Endothelial cell of umbilical vein (primary cell): ENCODE measurements around the gene RAD51B. TPM values are rescaled to one million over a fixed set of nuclear protein-coding genes. Genes with fewer than 3 reads are reported as not detected.

Experiments
- BruUV-seq: library from RNA; stranded (reverse); fragments of 400-500 nt; replicated peaks from 2 replicates; lab custom pipeline; 2021; lab: Mats Ljungman, UMichigan
- CTCF ChIA-PET: fragments of 300-600, 350-600 bp; sonication (Branson Sonifier 250); formaldehyde crosslinking; loops from one replicate; lab custom pipeline; 2021; ENCODE audit warnings: antibody characterized with exemption, inconsistent platforms; lab: Charles Lee
- POLR2A ChIA-PET: fragments of 300-600, 350-600 bp; sonication (Branson Sonifier 250); formaldehyde crosslinking; loops from one replicate; lab custom pipeline; 2021; ENCODE audit warnings: antibody characterized with exemption, inconsistent platforms; lab: Charles Lee
- DNase-seq: peaks from one replicate; pipeline ENCODE4 v3.0.0-alpha.2; 2011; ENCODE audit warnings: low read depth, low spot score
- FAIRE-seq: peaks from 2 replicates; lab custom pipeline; 2011; peaks lifted over from hg19 to GRCh38; lab: Jason Lieb, UNC
- H2AFZ ChIP-seq: 2 replicates; pipeline ENCODE4 v1.6.0; 2012; ENCODE audit warnings: low read depth, low read length, control low read depth, inconsistent platforms
- H3K27ac ChIP-seq: 2 replicates; pipeline ENCODE4 v1.5.1; 2011; ENCODE audit warnings: low read depth, mild to moderate bottlenecking, control low read depth, low read length, moderate library complexity; ENCODE audit not compliant: insufficient read depth
- H3K27me3 ChIP-seq, 2 experiments: 2 replicates each; pipeline versions ENCODE4 v1.6.0 to v1.6.1; 2011; ENCODE audit warnings: low read length in 2 of 2, mixed read lengths in 1 of 2; ENCODE audit not compliant: control insufficient read depth in 2 of 2, insufficient read depth in 2 of 2
- H3K36me3 ChIP-seq, 2 experiments: 2 replicates in 1 of 2; 3 replicates in 1 of 2; pipeline ENCODE4 v1.5.1; 2011; ENCODE audit warnings: low read length in 2 of 2, mild to moderate bottlenecking in 1 of 2, moderate library complexity in 1 of 2; ENCODE audit not compliant: control insufficient read depth in 2 of 2, insufficient read depth in 2 of 2; ENCODE audit errors: extremely low read depth in 1 of 2
- H3K4me1 ChIP-seq: 3 replicates; pipeline ENCODE4 v1.5.1; 2011; ENCODE audit warnings: mild to moderate bottlenecking, low read length; ENCODE audit not compliant: control insufficient read depth, insufficient read depth; ENCODE audit errors: extremely low read depth
- H3K4me2 ChIP-seq: 2 replicates; pipeline ENCODE4 v1.6.1; 2011; ENCODE audit warnings: low read length, control low read depth, mixed read lengths; ENCODE audit not compliant: insufficient read depth
- H3K4me3 ChIP-seq, 3 experiments: fragments of 200-600 bp in 1 of 3; sonication (generic), shearing (Covaris generic) in 1 of 3; replicated peaks in 1 of 3; 2 replicates each; pipeline ENCODE4 v1.5.1; 2011 to 2016; ENCODE audit warnings: control low read depth in 3 of 3, low read length in 3 of 3, mild to moderate bottlenecking in 2 of 3, inconsistent platforms in 1 of 3, low read depth in 1 of 3, moderate library complexity in 1 of 3; ENCODE audit not compliant: insufficient read depth in 1 of 3
- H3K79me2 ChIP-seq: 2 replicates; pipeline ENCODE4 v1.6.0; 2012; ENCODE audit warnings: low read length, inconsistent platforms; ENCODE audit not compliant: control insufficient read depth, insufficient read depth
- H3K9ac ChIP-seq: replicated peaks from 2 replicates; pipeline ENCODE3; 2011; ENCODE audit warnings: low read length, control low read depth; ENCODE audit not compliant: insufficient read depth; ENCODE audit errors: extremely low read depth
- H3K9me1 ChIP-seq: replicated peaks from 3 replicates; pipeline ENCODE4 v1.6.0; 2011; ENCODE audit warnings: mild to moderate bottlenecking, low read length; ENCODE audit not compliant: control insufficient read depth, insufficient read depth; ENCODE audit errors: extremely low read depth
- H3K9me3 ChIP-seq: replicated peaks from 2 replicates; pipeline ENCODE4 v1.5.1; 2012; ENCODE audit warnings: low read length, inconsistent platforms; ENCODE audit not compliant: control insufficient read depth, insufficient read depth
- H4K20me1 ChIP-seq: replicated peaks from 2 replicates; pipeline ENCODE3; 2011; ENCODE audit warnings: mild to moderate bottlenecking, low read length; ENCODE audit not compliant: control insufficient read depth, insufficient read depth; ENCODE audit errors: extremely low read depth
- CTCF ChIP-seq, 2 donors: IDR thresholded peaks; 1 replicate in 1 of 2; 2 replicates in 1 of 2; pipeline ENCODE4 v1.5.1; 2011; ENCODE audit warnings: low read length in 2 of 2, mild to moderate bottlenecking in 2 of 2, moderate library complexity in 2 of 2, control low read depth in 1 of 2, inconsistent platforms in 1 of 2, low read depth in 1 of 2; ENCODE audit not compliant: insufficient read depth in 1 of 2; ENCODE audit errors: extremely low read depth in 1 of 2
- EZH2 ChIP-seq: IDR thresholded peaks from 2 replicates; pipeline ENCODE4 v1.6.1; 2012; ENCODE audit warnings: borderline replicate concordance, low read depth, mild to moderate bottlenecking, moderate library complexity, low read length, inconsistent platforms; ENCODE audit not compliant: severe bottlenecking
- FOS ChIP-seq: IDR thresholded peaks from 2 replicates; pipeline ENCODE4 v1.6.1; 2011; ENCODE audit warnings: mild to moderate bottlenecking, low read length, moderate library complexity, borderline replicate concordance; ENCODE audit not compliant: insufficient read depth
- GATA2 ChIP-seq: IDR thresholded peaks from 2 replicates; pipeline ENCODE4 v1.7.0; 2011; ENCODE audit warnings: low read depth, mild to moderate bottlenecking, moderate library complexity, mixed read lengths, low read length; ENCODE audit not compliant: insufficient read length, insufficient read depth
- JUN ChIP-seq: IDR thresholded peaks from 2 replicates; pipeline ENCODE4 v1.6.1; 2011; ENCODE audit warnings: borderline replicate concordance, low read depth; ENCODE audit not compliant: insufficient read length, insufficient read depth
- MAX ChIP-seq: IDR thresholded peaks from 2 replicates; pipeline ENCODE4 v1.6.1; 2011; ENCODE audit not compliant: insufficient read depth, insufficient read length
- MYC ChIP-seq: IDR thresholded peaks from one replicate; pipeline ENCODE4 v1.6.1; 2011; ENCODE audit warnings: mild to moderate bottlenecking, low read depth, low read length
- POLR2A ChIP-seq: IDR thresholded peaks from 2 replicates; pipeline ENCODE4 v1.6.1; 2012; ENCODE audit warnings: low read depth, mild to moderate bottlenecking, control low read depth, low read length
- POLR2AphosphoS5 ChIP-seq: IDR thresholded peaks from 2 replicates; pipeline ENCODE4 v1.6.1; 2012; ENCODE audit warnings: low read depth, mild to moderate bottlenecking, control low read depth, low read length, moderate library complexity; ENCODE audit not compliant: insufficient read depth
- dilution Hi-C: fragments of 300-500 bp; cut with MboI; formaldehyde crosslinking; loops from one replicate; pipeline ENCODE4 v1.15.0; 2019; ENCODE audit warnings: low sequenced_read_pairs; ENCODE audit not compliant: extremely low pct_ligation_motif_present
- intact Hi-C: fragments of 100-400 bp; cut with micrococcal nuclease; formaldehyde crosslinking; loops from one replicate; pipeline ENCODE4 v1.10.0; 2022
- polyA plus RNA-seq, 4 experiments: library from polyadenylated mRNA; depleted of rRNA in 3 of 4; stranded (reverse) in 3 of 4; unstranded in 1 of 4; fragments of >200 nt; gene quantifications; 2 replicates each; pipeline versions ENCODE4 v1.2.1 to v1.2.3, GENCODE V29; 2011 to 2012; ENCODE audit warnings: missing spikeins in 1 of 4
- total RNA-seq: library from RNA; stranded (reverse); gene quantifications from 2 replicates; pipeline ENCODE4 v1.2.3, GENCODE V29; 2021

The RAD51B gene
- total and polyA plus RNA-seq, 2 donors (not counting 3 experiments of a cell fraction or from before 2014, with no cell fraction given): 3.9 to 19.0 TPM

- intact Hi-C loops (loop anchor here (10.0 kb wide), 1 partner anchor 978 kb away; no protein-coding TSS in a partner anchor), dilution Hi-C loops (no loop called here)
- FAIRE-seq: no peak
- no peak for DNase-seq
- H3K9ac ChIP-seq: no peak overlapping the region
- BruUV-seq: no TSS peak
- POLR2A ChIA-PET: no interaction called here
- H3K4me1 ChIP-seq: peaks cover 8% of the 10 kb centered on the region
- CTCF ChIA-PET: no interaction called here
- no peaks in the 10 kb centered on the region for H3K9me3 ChIP-seq
- no peaks in the 10 kb centered on the region for H4K20me1 ChIP-seq
- no peak overlapping the region for H3K4me3 ChIP-seq
- H3K27me3 ChIP-seq: no peaks in the 10 kb centered on the region
- H3K4me2 ChIP-seq: no peak overlapping the region
- no peaks in the 10 kb centered on the region for H3K9me1 ChIP-seq
- TF ChIP-seq GATA2 (no peak), JUN (no peak), POLR2AphosphoS5 (no peak), CTCF (IDR thresholded peaks at IDR 0.05; ENCODE audit: extremely low read depth in 1 of 2, insufficient read depth in 1 of 2, low read depth in 1 of 2, low read length in 2 of 2) (no peak), EZH2 (no peak), MYC (no peak), MAX (no peak), FOS (no peak), POLR2A (no peak)
- H3K36me3 ChIP-seq: no peaks in the 10 kb centered on the region
- H3K79me2 ChIP-seq: no peaks in the 10 kb centered on the region
- no peak overlapping the region for H3K27ac ChIP-seq
- no peak overlapping the region for H2AFZ ChIP-seq
Observed at GRCh38 chr14:68486809-68487208, 667.2 kb downstream of the RAD51B start.
